Measurements from ENCODE around the gene METTL25.
A peak's percentile ranks its signal among the peaks of the same experiment; 100 is the strongest.

- TF ChIP-seq CTCF (IDR thresholded peaks at IDR 0.05) (peak; percentile 91), POLR2A (IDR thresholded peaks at IDR 0.05; ENCODE audit: low read length) (no peak)
Observed at GRCh38 chr12:82527165-82527780, 168.9 kb downstream of the METTL25 start.

Data from A549 (cell line).